HepG2 (cell line): Measurements from ENCODE around the gene OGFOD3. TPM values are rescaled to one million over a fixed set of nuclear protein-coding genes. Genes with fewer than 3 reads are reported as not detected.

Experiments used
- ATAC-seq: fragments of 200-7000 bp; cut with Tn5 transposase; 3 replicates; pipeline ENCODE4 v1.9.1; 2020; ENCODE audit warnings: mild to moderate bottlenecking, moderate library complexity
- BruUV-seq: library from RNA; stranded (reverse); fragments of 400-500 nt; replicated peaks from 2 replicates; lab custom pipeline; 2021; lab: Mats Ljungman, UMichigan
- CTCF ChIA-PET: fragments of 300-600 bp; formaldehyde crosslinking; extraction: SDS; loops from one replicate; lab custom pipeline; 2021; ENCODE audit warnings: low total read pairs, inconsistent platforms, low intra/inter-chr PET ratio; lab: Yijun Ruan, JAX
- POLR2A ChIA-PET: fragments of 350-600 bp; sonication (Branson Sonifier 250); formaldehyde crosslinking; loops from one replicate; lab custom pipeline; 2020; ENCODE audit warnings: antibody characterized with exemption, inconsistent platforms; lab: Yijun Ruan, JAX
- DNase-seq: peaks from one replicate; pipeline ENCODE4 v3.0.0-alpha.2; 2015; ENCODE audit warnings: low spot score
- FAIRE-seq: peaks from 3 replicates; lab custom pipeline; 2011; peaks lifted over from hg19 to GRCh38; lab: Jason Lieb, UNC
- H2AFZ ChIP-seq: one replicate; pipeline ENCODE4 v1.6.1; 2011; ENCODE audit warnings: low read length, inconsistent platforms
- H3K27ac ChIP-seq: fragments of 300-600 bp; 3 replicates; pipeline ENCODE4 v1.8.0; 2011; ENCODE audit warnings: mixed run types, mild to moderate bottlenecking, mixed read lengths, low read length, inconsistent platforms; ENCODE audit not compliant: insufficient read depth; ENCODE audit errors: extremely low read length
- H3K27me3 ChIP-seq, 2 experiments: fragments of 200-600 bp in 1 of 2; 2 replicates in 1 of 2; 3 replicates in 1 of 2; pipeline versions ENCODE4 v1.6.0 to v1.8.0; 2011; ENCODE audit warnings: low read length in 2 of 2, mild to moderate bottlenecking in 2 of 2, moderate library complexity in 2 of 2, inconsistent platforms in 1 of 2; ENCODE audit not compliant: insufficient read depth in 2 of 2, control insufficient read depth in 1 of 2
- H3K36me3 ChIP-seq, 2 experiments: fragments of 200-600 bp in 1 of 2; replicated peaks in 1 of 2; 2 replicates in 1 of 2; 3 replicates in 1 of 2; pipeline versions ENCODE4 v1.5.1 to v1.8.0; 2011; ENCODE audit warnings: low read length in 2 of 2, inconsistent platforms in 1 of 2; ENCODE audit not compliant: insufficient read depth in 2 of 2, control insufficient read depth in 1 of 2
- H3K4me1 ChIP-seq: 2 replicates; pipeline ENCODE4 v1.5.1; 2012; ENCODE audit warnings: low read length, inconsistent platforms; ENCODE audit not compliant: insufficient read depth
- H3K4me2 ChIP-seq: 2 replicates; pipeline ENCODE4 v1.6.0; 2011; ENCODE audit warnings: low read depth, low read length, inconsistent platforms
- H3K4me3 ChIP-seq, 3 experiments: fragments of 200-600 bp in 1 of 3; sonication (generic), shearing (Covaris generic) in 1 of 3; replicated peaks in 1 of 3; 2 replicates each; pipeline ENCODE4 v1.5.1; 2011 to 2016; ENCODE audit warnings: low read length in 3 of 3, inconsistent platforms in 2 of 3, low read depth in 2 of 3, mild to moderate bottlenecking in 2 of 3, control low read depth in 1 of 3, mixed read lengths in 1 of 3; ENCODE audit not compliant: insufficient read depth in 1 of 3
- H3K79me2 ChIP-seq: one replicate; pipeline ENCODE4 v1.6.1; 2011; ENCODE audit warnings: low read length, inconsistent platforms; ENCODE audit not compliant: insufficient read depth
- H3K9ac ChIP-seq: 2 replicates; pipeline ENCODE4 v1.6.0; 2011; ENCODE audit warnings: mild to moderate bottlenecking, low read depth, low read length, inconsistent platforms; ENCODE audit not compliant: insufficient read depth
- H3K9me3 ChIP-seq: 2 replicates; pipeline ENCODE4 v1.5.1; 2012; ENCODE audit warnings: mild to moderate bottlenecking, low read length
- H4K20me1 ChIP-seq: 2 replicates; pipeline ENCODE4 v1.6.0; 2011; ENCODE audit warnings: inconsistent platforms, mild to moderate bottlenecking, low read length, moderate library complexity; ENCODE audit not compliant: insufficient read depth
- KAT8 ChIP-seq: IDR thresholded peaks from 2 replicates; pipeline ENCODE4 v1.6.1; 2016; ENCODE audit warnings: missing genetic modification reagents, missing compliant biosample characterization
- ZNF282 ChIP-seq: fragments of 450-650 bp; IDR thresholded peaks from 2 replicates; pipeline ENCODE4 v1.6.1; 2018; ENCODE audit not compliant: partially characterized antibody
- WGBS: methylation state at CpG from one replicate; pipeline ENCODE4 v1.1.6; 2017; ENCODE audit warnings: low lambda C conversion rate; 5-methylcytosine and 5-hydroxymethylcytosine counted together
- in situ Hi-C: cut with HindIII; loops from 2 replicates; pipeline ENCODE4 v1.10.0; 2017; ENCODE audit warnings: low pct_unique_long_range_greater_than_20kb; ENCODE audit not compliant: extremely low pct_ligation_motif_present
- intact Hi-C: fragments of 100-400 bp; cut with micrococcal nuclease; formaldehyde crosslinking; loops from one replicate; pipeline ENCODE4 v1.10.0; 2022; ENCODE audit not compliant: unreplicated experiment
- polyA plus RNA-seq, 8 experiments: library from polyadenylated mRNA; depleted of rRNA in 3 of 8; stranded (reverse) in 7 of 8; unstranded in 1 of 8; fragments of >200 nt; fragmentation: Illumina TruSeq in 4 of 8; extraction: Trizol in 4 of 8; gene quantifications; 2 replicates each; pipeline versions ENCODE4 v1.2.1 to v1.2.3, GENCODE V29; 2011 to 2016; ENCODE audit warnings: low read depth in 4 of 8, missing spikeins in 1 of 8, mixed read lengths in 1 of 8; ENCODE audit not compliant: insufficient read depth in 1 of 8
- total RNA-seq, 5 experiments: library from RNA; depleted of rRNA; stranded (reverse); fragments of >200 nt; fragmentation: Illumina TruSeq; extraction: Trizol; gene quantifications; 2 replicates each; pipeline ENCODE4 v1.2.3, GENCODE V29; 2016; ENCODE audit warnings: low read depth in 1 of 5
- TF ChIP-seq, protein P1 (sequence below): sonication (generic); formaldehyde crosslinking; IDR thresholded peaks from 2 replicates; pipeline ENCODE4 v1.9.0; 2021; ENCODE audit warnings: missing genetic modification reagents, borderline replicate concordance
- TF ChIP-seq, protein P2 (sequence below): sonication (generic); formaldehyde crosslinking; IDR thresholded peaks from 2 replicates; pipeline ENCODE4 v1.5.0; 2020; ENCODE audit warnings: missing genetic modification reagents

The OGFOD3 gene
- total and polyA plus RNA-seq, 2 of the 13 experiments (the other 11 are each of a cell fraction or from before 2014, with no cell fraction given), result 40.0 to 42.1 TPM

DNA sequence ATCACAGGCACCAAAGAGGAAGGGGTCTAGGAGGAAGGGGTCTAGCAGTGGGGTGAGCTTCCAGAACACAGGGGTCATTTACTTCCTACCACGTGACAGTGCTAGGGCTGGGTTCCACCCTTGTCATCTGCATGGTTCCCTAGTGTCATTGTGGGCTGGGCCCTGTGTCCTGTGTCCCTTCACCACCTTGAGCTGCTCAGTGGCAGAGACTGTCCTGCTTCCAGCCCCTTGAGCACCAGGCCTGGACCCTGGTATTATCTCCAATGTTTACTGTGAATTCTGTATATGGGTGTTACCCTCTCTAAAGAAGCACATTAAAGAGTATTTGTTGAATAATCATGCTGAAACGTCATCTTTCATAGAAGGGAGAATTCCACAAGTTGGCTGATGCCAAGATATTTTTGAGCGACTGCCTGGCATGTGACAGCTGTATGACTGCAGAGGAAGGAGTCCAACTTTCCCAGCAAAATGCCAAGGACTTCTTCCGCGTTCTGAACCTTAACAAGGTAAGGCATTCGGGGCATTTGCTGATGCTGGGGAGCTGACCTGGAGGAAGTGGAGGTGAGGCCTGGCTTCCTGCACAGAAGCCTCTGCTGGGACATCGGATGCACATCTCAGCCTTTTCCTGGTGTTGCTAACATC is 45.7 kb upstream of the OGFOD3 start:
- peaks cover 32 to 79% of the 10 kb centered on the region in 2 experiments for H3K36me3 ChIP-seq
- no peak for TF ChIP-seq ZNF282
- TF ChIP-seq KAT8 (CRISPR knock-in tag), result no peak
- TF ChIP-seq, protein P1, sequence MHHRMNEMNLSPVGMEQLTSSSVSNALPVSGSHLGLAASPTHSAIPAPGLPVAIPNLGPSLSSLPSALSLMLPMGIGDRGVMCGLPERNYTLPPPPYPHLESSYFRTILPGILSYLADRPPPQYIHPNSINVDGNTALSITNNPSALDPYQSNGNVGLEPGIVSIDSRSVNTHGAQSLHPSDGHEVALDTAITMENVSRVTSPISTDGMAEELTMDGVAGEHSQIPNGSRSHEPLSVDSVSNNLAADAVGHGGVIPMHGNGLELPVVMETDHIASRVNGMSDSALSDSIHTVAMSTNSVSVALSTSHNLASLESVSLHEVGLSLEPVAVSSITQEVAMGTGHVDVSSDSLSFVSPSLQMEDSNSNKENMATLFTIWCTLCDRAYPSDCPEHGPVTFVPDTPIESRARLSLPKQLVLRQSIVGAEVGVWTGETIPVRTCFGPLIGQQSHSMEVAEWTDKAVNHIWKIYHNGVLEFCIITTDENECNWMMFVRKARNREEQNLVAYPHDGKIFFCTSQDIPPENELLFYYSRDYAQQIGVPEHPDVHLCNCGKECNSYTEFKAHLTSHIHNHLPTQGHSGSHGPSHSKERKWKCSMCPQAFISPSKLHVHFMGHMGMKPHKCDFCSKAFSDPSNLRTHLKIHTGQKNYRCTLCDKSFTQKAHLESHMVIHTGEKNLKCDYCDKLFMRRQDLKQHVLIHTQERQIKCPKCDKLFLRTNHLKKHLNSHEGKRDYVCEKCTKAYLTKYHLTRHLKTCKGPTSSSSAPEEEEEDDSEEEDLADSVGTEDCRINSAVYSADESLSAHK (CRISPR knock-in tag), result no peak
- TF ChIP-seq, protein P2, sequence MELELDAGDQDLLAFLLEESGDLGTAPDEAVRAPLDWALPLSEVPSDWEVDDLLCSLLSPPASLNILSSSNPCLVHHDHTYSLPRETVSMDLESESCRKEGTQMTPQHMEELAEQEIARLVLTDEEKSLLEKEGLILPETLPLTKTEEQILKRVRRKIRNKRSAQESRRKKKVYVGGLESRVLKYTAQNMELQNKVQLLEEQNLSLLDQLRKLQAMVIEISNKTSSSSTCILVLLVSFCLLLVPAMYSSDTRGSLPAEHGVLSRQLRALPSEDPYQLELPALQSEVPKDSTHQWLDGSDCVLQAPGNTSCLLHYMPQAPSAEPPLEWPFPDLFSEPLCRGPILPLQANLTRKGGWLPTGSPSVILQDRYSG (CRISPR knock-in tag), result no peak
- TF ChIP-seq, all 625 proteins: peak for 0
- Histone ChIP-seq H4K20me1 (peaks cover 9% of the 10 kb centered on the region; the same call in 1 of the 2 replicates), H3K9me3 (no peaks in the 10 kb centered on the region), H3K4me1 (peaks cover 33% of the 10 kb centered on the region), H3K4me3 (no peak overlapping the region), H3K27ac (no peak overlapping the region), H3K79me2 (peaks cover 8% of the 10 kb centered on the region), H3K9ac (no peak overlapping the region), H3K27me3 (no peaks in the 10 kb centered on the region), H2AFZ (no peak overlapping the region), H3K4me2 (no peak overlapping the region)
- ATAC-seq (no peak), FAIRE-seq (no peak), DNase-seq (no peak)
- POLR2A ChIA-PET, result no interaction called here
- CTCF ChIA-PET, result no interaction called here
- intact Hi-C loops, result no loop called here
- in situ Hi-C loops, result no loop called here
- BruUV-seq, result no TSS peak
- 97% methylated on average over 7 of the region's 7 CpGs for WGBS
